ENCODE data around the gene RSF1.

- no peak for TF ChIP-seq CTCF (IDR thresholded peaks at IDR 0.05)
- TF ChIP-seq POLR2AphosphoS5 (IDR thresholded peaks at IDR 0.05), result no peak
- no peak for TF ChIP-seq EP300 (IDR thresholded peaks at IDR 0.05)
- TF ChIP-seq POLR2A (IDR thresholded peaks at IDR 0.05), result no peak
Measured at GRCh38 chr11:77799338-77799737, 21.2 kb downstream of the RSF1 start.

Data from stomach (tissue), 4 donors.